HG02981 (cell line): ENCODE measurements around the gene FHAD1.
"Not testable (repeated sequence)": the region's sequence is repeated elsewhere in the genome, so short reads cannot be mapped to it uniquely, and the experiment has no call there.

Experiments
- ATAC-seq: cut with Tn5 transposase; IDR thresholded peaks from one replicate; pipeline ENCODE4 v1.9.1; 2021; ENCODE audit warnings: mild to moderate bottlenecking, moderate library complexity; ENCODE audit not compliant: unreplicated experiment

FHAD1 gene

GRCh38 chr1:15412175-15412800, 165.3 kb downstream of the FHAD1 start:
- ATAC-seq = no peak

- no peak for ATAC-seq
Observed at GRCh38 chr1:15412843-15413242, 165.8 kb downstream of the FHAD1 start.

GRCh38 chr1:15413563-15414444, 166.8 kb downstream of the FHAD1 start:
- no peak for ATAC-seq

GRCh38 chr1:15414445-15414983, 167.5 kb downstream of the FHAD1 start:
- no peak for ATAC-seq

- peak; percentile 39 for ATAC-seq
Observed at GRCh38 chr1:15417059-15417934, 170.3 kb downstream of the FHAD1 start.

DNA sequence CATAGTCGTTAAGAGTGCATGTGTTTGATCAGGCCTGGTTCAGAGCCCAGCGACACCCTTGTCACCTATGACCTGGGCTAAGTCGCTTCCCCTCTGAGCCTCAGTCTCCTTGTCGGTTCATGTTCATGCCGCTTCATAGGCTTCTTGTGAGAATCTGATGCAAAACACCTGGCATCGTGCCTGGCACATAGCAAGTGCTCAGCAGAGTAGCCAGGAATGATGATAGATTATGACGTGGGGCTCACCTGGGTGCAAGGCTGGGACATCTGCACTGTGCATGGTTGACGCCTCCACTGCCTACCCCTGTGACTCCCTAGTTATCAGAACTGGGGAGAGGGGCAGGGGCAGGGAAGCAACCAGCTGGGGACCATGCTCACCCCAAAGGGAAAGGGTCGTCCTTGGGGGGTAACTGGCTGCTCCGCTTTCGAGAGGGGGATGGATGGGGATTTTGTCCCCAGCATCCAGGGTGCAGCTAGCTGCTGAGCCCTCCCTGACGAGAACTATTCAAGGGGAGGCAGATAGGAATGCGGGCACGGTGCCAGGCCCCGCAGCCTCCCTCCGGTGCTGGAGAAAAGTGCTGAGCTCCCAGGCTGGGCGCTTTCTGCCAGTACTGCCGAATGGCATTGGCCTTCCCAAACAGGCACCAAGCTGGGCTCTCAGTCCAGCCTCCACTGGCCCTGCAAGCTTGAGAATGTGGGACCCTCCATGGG, 171.9 kb downstream of the FHAD1 start:
- no peak for ATAC-seq

- ATAC-seq = no peak
Observed at GRCh38 chr1:15420853-15421465, 173.9 kb downstream of the FHAD1 start.

GRCh38 chr1:15422871-15423270, 175.8 kb downstream of the FHAD1 start:
- no peak for ATAC-seq

DNA sequence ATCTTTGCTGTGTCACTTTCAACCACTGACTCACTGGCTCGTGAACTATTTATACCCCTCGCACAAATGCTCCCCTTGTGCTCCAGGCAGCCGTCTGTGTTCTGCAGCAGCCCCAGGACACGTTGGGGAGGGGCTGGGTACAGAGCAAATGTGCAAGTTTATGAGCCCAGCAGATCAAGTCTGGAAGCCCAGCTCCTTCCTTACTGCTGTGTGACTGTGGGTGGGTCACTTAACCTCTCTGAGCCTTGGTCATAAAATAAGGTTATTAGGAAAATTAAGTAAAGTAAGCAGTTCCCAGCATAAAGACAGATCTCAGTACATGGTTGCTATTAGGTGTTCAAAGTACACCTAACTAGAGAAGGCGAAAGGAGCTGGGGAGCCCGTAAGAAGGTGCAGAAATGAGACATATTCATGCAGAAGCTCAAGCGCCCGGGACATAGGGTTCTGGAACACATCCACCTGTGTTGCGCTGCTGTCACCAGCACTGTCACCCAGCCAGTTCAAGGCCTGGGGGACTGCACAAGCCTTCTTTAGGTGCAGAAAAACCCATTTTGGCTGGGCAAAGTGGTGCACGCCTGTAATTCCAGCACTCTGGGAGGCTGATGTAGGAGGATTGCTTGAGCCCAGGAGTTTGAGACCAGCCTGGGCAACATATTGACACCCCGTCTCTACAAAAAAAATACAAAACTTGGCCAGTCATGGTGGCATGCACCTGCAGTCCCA, 176.5 kb downstream of the FHAD1 start:
- ATAC-seq = no peak

GRCh38 chr1:15424146-15424667, 177.2 kb downstream of the FHAD1 start:
- no peak for ATAC-seq

DNA sequence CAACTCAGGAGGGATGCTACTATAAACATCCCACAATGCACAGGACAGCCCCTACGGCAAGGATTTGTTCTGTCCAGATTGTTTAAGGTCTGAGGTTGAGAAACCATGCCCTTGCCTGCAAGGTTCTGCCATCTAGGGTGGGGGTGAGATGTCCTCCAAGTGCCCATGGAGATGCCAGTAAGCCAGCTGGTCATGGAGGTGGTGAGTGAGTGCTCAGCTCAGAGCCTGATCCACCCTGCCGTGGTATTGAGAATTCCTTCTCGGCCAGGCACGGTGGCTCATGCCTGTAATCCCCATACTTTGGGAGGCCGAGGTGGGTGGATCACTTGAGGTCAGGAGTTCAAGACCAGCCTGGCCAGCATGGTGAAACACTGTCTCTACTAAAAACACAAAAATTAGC, 178.0 kb downstream of the FHAD1 start:
- no peak for ATAC-seq

- no peak for ATAC-seq
Observed at GRCh38 chr1:15425521-15425920, 178.5 kb downstream of the FHAD1 start.

GRCh38 chr1:15425958-15426357, 178.9 kb downstream of the FHAD1 start:
- ATAC-seq = no peak

- ATAC-seq = no peak
Observed at GRCh38 chr1:15426492-15427279, 179.7 kb downstream of the FHAD1 start.

DNA sequence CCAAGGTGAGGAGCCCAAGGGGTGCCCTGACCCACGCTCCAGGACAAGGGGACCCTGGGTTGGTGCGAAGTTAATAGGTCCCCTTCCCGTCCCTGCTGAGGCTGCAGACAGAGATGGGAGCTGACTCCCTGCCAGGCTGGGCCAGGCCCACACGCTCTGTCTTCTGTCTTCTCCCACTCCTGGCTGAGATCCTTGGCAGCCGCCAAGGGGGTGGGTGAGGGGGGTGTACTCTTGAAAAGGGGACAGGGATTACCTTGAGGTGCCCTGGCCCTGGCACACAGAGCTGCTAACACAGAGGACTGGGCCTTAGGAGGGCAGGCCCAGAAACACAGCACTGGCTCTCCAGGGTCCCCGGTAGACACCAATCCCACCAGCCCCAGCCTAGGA, 180.2 kb downstream of the FHAD1 start:
- no peak for ATAC-seq

- not testable (repeated sequence) for ATAC-seq
Observed at GRCh38 chr1:15428252-15428651, 181.2 kb downstream of the FHAD1 start.

- no peak for ATAC-seq
Observed at GRCh38 chr1:15428815-15429435, 181.9 kb downstream of the FHAD1 start.

DNA sequence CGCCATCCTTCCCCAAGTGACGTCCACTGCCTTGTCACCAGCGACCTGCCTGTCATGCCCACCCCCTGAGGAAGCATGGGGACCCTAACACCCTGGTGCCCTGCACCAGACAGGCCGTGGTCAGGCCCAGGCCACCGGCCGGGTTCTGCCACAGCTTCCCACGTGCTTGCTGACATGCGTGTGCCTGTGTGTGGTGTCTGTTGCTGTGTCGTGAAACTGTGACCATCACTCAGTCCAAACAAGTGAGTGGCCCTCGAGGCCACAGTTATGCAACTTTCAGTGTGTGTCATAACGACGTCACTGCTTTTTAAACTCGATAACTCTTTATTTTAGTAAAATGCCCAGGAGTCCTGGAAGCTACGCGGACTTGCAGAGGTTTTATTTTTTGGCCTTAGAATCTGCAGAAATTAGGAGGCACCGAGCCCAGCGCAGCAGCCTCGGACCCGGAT, 182.7 kb downstream of the FHAD1 start:
- ATAC-seq = no peak
